Raji (cell line): ENCODE measurements around the gene COX15.

ENCODE experiments used
- POLR2A ChIP-seq: IDR thresholded peaks from 2 replicates; pipeline ENCODE4 v1.6.1; 2011; ENCODE audit warnings: low read depth, low read length, control low read depth; ENCODE audit not compliant: insufficient read depth

Gene COX15

DNA sequence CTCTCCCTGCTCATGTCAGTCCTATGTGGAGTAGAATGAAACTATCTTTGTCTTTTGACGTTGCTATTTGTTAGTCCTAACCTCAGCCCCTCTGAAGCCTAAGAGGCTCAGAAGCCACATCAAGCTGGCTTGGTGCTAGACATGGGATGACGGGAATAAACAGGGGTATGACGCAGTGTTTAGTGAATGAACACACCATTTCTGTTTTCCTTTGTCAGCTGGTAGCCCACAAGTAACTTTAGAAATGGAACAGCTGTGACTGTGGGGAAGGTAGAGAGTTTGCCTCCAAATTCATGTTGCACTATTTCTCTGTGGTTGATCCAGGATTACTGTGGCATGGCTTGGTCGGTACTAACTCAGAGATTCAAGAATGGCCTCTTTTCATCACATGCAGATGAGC is 31.3 kb downstream of the COX15 start:
- TF ChIP-seq POLR2A: no peak

- TF ChIP-seq POLR2A: no peak
Observed at GRCh38 chr10:99698504-99699080, 33.3 kb downstream of the COX15 start.

GRCh38 chr10:99695761-99696160 is 36.2 kb downstream of the COX15 start:
- no peak for TF ChIP-seq POLR2A

- TF ChIP-seq POLR2A: no peak
Observed at GRCh38 chr10:99693933-99694583, 37.9 kb downstream of the COX15 start.

- TF ChIP-seq POLR2A: no peak
Observed at GRCh38 chr10:99689461-99689860, 42.5 kb downstream of the COX15 start.

GRCh38 chr10:99685597-99685967 is 46.3 kb downstream of the COX15 start:
- no peak for TF ChIP-seq POLR2A

GRCh38 chr10:99682752-99683151 is 49.2 kb downstream of the COX15 start:
- no peak for TF ChIP-seq POLR2A
